CD4-positive, alpha-beta T cell treated with Interleukin-10 for 1 hour (primary cell): ENCODE data around the gene TMEM141.
"Not testable (repeated sequence)": the region's sequence is repeated elsewhere in the genome, so short reads cannot be mapped to it uniquely, and the experiment has no call there.

ENCODE experiments used
- DNase-seq: peaks from one replicate; pipeline ENCODE4 v3.0.0-alpha.2; 2020

Gene TMEM141

DNA sequence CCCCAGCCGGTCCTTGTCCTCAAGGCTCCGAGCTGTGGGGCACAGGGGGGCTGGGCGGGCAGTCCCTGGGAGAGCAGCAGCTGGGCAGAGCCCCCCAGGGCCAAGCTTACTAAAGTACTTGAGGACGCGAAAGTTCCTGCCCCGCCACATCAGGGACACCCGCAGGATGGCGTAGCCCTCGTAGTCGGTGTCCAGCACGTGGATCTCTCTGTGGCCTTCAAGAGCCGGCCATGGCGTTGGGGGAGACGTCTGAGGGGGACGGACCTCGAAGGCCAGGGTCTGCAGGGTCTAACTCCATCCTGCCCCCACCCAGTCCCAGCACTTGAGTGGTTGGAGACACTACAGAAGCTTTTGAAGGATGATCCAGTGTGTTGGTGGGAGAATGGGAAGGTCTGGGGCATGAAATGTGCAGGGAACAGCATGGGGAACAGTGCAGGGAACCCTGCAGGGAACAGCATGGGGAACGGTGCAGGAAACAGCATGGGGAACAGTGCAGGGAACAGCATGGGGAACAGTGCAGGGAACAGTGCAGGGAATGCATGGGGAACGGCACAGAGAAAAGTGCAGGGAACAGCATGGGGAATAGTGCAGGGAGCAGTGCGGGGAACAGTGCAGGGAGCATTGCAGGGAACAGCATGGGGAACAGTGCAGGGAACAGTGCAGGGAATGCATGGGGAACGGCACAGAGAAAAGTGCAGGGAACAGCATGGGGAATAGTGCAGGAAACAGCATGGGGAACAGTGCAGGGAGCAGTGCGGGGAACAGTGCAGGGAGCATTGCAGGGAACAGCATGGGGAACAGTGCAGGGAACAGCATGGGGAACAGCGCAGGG lies 35.6 kb upstream of the TMEM141 start:
- not testable (repeated sequence) for DNase-seq

DNA sequence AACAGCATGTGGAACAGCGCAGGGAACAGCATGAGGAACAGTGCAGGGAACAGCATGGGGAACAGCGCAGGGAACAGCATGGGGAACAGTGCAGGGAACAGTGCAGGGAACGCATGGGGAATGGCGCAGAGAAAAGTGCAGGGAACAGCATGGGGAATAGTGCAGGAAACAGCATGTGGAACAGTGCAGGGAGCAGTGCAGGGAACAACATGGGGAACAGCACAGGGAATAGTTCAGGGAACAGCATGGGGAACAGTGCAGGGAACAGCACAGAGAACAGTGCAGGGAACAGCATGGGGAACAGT lies 35.1 kb upstream of the TMEM141 start:
- no peak for DNase-seq

DNA sequence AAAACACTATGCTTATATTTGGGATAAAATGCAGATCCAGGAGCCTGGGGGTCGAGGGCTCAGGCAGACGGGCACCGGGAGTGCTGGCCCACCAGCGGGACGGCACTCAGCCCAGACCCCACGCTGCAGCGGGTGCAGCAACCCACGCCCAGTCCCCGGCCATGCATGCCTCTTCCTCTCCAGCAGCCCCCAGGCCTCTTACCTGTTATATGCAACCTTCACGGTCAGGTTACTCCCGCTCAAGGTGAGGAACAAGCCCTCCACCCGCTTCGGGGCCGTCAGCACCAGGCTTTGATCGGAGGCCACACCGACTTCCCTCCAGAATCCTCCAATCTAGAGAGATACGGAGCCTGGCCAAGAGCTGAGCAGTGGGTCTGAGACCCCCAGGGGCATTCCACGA lies 34.3 kb upstream of the TMEM141 start:
- no peak for DNase-seq

DNA sequence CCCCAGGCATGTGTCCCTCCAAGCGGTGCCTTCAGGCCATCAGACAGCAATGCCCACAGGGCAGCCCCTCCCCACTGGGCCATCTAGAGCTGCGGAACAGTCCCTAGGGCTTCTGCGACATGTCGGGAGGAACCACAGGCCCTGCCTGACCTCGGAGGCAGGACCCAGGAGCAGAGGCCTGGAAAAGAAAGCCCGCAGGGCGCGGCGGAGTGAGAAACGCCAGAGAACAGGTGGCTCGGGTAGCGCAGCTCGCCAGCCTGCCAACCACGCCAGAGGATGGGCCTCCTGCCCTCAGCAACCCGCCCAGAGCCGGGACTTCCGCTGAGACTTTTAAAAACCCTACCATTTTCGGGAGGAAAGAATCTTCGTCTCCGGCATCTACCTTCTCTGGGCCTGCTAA lies 33.8 kb upstream of the TMEM141 start:
- no peak for DNase-seq

DNA sequence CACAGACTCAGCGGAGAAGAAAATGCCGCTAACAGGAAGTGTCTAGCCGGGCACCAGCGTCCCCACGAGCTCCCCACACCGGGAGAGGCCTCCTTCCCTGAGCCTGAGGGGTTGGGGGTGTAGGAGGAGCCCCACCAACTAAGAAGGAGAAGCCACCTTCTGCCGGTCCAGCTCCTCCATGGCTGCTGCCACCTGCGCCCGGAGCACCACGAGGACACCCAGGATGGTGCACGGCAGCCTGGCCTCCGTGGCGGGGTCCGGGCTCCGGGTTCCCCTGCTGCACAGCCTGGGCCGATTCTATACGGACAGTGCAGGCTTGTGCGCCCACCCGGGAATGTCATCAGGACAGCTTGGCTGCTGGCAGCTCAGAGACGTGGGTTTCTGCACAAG lies 33.4 kb upstream of the TMEM141 start:
- DNase-seq, result no peak

DNA sequence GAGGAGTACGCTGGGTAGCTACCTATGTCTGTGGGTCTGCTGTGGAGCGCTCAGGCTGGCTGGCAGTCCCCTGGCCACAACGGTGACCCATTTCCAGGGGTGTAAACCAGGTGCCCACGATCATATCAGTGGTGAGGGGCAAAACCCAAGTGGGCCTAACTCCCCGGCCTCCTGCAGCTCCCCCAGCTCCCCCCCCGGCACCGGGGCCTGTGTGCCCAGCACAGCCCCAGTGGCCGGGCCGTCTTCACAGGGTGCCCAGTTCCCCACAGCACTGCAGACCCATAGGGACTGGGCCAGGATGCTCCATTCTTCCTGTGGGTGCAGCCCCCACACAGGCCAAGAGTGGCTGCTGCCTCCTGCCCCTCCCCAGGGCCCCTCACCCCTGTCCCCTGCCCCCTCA lies 32.1 kb upstream of the TMEM141 start:
- DNase-seq, result no peak

DNA sequence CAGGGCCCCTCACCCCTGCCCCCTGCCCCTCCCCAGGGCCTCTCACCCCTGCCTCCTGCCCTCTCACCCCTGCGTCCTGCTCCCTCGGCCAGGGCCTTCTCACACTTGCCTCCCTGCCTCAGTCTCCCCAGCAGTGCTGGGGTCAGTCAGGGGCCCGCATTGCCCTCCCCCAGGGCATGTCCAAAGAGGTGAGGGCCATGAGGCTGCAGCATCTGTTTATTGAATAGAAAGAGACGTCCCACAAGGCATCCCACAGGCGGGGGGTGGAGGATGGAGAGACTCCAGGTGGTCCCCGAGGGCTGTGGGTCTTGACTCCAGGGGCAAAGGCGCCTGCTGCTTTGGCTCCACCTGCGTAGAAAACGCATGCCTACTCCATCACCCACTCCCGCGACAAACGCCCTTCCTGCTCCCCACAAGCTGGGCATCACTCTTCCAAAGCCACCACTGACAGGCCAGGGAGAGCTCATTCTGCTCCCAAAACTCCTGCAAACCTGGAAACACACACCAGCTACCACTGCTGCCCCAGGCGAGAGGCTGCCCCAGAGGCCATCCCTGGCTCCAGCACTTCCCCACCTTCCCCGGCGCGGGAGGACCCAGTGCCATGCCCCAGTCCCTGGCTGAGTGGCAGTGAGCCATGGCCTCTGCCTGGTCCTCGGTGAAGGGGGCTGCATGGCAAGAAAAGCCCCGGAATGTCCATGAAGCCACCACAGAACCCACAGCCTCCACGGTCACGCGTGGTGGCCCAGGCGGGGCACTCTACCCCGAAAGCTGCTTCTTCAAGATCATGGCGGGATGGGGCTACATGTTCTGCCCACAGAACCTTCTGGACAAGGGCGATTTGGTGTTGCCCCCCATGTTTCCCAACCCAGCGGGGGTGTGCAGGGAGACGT lies 31.5 kb upstream of the TMEM141 start:
- no peak for DNase-seq

DNA sequence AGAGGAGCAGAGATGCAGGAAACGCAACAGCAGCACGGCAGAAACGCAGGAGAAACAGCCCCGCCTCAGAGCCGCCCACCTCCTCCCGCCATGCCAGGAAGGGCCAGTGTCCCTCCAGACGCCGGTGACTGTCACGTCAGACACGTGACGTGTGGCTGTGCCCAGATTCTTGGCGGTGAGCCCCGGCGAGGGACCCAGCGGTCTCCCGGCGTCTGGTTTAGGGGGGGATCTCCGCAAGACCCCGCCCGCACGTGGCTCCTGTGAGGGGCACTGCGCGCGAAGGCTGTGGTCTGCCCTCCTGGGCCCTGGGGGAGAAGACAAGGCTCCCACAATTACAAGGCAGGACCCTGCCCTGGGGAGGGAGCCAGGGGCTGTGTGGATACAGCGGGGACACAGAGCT lies 30.7 kb upstream of the TMEM141 start:
- DNase-seq, result no peak

DNA sequence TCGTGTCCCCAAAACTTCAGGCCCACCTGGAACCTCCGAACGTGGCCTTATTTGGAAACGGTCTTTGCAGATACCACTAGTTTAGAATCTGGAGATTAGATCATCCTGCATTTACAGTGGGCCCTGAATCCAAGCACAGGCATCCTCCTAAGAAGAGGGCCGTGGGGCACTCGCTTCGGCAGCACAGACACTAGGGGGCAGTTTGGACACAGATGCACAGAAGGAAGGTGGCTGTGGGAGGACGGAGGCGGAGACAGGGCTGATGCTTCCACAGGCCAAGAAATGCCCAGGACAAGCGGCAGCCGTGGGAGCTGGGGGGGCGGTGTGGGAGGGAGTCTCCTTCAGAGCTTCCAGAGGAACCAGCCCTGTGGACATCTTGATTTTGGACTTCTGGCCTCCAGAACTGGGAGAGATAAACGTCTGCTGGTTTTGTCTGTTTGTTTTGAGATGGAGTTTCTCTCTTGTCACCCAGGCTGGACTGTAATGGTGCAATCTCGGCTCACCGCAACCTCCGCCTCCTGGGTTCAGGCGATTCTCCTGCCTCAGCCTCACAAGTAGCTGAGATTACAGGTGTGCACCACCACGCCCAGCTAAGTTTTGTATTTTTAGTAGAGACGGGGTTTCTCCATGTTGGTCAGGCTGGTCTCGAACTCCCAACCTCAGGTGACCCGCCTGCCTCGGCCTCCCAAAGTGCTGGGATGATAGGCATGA lies 30.2 kb upstream of the TMEM141 start:
- peak; percentile 26 for DNase-seq

DNA sequence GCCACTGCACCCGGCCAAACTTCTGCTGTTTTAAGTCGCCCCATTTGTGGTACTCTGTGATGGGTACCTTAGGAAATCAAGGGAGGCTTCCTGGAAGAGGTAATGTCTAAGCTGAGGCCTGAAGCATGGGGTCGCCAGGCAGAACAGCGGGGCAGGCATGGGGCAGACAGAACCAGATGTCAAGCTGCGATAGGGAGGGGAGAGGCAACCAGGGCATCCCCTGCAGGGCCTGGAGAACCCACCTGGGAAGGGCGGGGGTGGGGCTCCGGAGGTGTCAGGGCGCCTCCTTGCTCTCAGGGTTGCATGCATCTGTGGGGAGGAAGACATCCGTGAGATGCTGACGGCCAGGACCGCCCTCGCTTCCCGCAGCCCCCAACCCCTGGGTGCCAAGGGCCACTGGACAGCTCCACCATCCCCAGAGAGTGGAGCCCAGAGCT lies 29.6 kb upstream of the TMEM141 start:
- DNase-seq, result no peak

DNA sequence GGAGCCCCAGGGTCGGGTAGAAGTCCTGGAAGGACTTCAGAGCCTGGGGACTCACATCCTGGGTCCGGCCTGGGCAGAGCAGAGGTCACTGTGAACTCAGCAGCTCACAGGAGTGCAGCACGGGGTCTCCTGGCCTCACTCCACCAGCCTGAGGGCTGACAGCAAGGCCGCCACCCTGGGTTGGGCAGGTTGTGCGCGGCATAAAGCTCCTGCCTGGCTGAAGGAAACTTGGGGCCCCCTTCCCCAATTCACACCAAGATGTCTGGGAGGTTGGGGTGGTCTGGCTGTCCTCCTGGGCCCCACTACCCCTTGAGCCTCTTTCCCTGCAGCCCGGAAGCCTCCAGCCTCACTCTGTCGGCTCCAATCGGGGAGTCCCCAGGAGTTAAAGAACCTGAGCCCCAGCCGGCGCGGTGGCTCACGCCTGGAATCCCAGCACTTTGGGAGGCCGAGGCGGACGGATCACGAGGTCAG lies 28.9 kb upstream of the TMEM141 start:
- no peak for DNase-seq

DNA sequence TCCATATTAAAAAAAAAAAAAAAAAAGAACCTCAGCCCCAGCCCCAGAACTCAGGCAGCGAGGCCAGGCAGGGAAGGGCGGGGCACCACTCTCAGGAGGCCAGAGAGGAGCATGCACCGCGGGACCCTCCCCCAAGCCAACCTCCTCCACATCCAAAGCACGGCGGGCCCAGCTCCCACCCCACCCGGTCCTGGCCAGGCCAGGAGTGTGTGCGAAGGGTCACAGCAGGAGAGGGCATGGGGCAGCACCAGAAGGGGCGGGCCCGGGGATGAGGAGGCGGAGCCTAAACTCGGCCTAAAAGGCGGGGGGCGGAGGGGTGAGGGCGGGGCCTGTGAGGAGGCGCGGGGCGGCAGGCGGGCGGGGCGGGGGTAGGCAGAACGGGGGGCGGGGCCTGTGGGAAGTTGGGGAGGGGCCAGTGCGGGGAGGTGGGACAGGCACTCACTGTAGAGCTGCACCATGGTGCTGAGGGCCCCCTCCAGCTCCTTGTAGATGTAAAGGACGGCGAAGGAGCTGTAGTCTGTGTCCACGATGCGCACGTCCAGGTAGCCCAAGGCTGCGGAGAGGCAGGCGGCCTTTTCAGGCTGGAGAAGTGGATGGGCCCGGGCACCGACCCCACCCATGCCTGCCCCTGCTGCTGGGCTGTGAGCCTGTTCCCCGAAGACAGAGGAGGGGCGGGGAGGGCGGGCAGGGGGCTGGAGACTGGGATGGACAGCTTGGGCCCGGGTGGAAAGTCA lies 28.1 kb upstream of the TMEM141 start:
- DNase-seq, result peak; percentile 36

DNA sequence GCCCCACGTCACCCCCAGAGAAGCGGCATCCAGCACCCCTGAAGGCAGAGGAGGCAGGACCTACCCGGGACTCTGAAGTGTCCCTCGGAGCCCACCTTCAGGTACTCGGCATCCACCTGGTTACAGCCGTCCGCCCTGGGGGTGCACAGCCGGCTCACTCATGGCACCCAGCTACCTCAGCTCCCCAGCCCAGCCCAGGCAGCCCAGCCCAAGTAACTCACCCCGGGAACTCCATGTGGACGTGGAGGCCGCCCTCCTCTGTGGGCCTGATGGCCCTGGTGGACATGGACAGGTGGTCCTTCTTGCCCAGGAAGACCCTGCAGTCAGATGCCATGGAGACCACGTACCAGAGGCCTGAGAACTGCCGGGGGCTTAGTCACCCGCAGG lies 27.5 kb upstream of the TMEM141 start:
- DNase-seq, result no peak

DNA sequence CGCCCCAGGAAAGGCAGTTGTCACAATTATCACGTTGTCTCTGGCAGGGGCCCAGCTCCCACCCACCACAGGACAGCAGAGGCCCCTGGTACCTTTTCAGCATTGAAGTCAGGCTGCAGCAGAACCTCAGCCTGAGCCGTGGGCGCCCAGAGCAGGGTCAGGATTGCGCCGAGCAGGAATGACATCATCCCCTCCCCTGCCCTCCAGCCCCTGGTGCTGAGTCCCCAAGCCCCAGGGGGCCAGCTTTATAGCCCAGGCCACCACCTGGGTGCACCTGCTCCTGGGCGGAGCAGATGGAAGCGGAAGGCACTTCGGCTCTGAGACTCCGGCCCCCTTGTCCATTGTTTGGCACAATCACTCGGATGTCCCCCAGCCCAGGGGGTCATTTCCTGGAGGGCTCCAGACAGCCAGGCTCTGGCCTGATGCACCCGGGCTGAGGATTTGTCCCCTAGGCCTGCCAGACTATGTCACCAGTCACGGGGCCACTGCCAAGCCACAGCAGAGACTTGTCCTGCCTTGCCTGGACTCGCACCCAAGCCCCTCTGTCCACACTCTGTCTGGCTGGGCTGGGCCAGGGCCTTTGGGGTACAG lies 26.7 kb upstream of the TMEM141 start, which contains the start of gene LCN15:
Gene LCN15 (minus strand): TSS at position 218 of the 591 bp plus-strand sequence. CDS start 30 bp downstream, at position 188.
- DNase-seq, result no peak

DNA sequence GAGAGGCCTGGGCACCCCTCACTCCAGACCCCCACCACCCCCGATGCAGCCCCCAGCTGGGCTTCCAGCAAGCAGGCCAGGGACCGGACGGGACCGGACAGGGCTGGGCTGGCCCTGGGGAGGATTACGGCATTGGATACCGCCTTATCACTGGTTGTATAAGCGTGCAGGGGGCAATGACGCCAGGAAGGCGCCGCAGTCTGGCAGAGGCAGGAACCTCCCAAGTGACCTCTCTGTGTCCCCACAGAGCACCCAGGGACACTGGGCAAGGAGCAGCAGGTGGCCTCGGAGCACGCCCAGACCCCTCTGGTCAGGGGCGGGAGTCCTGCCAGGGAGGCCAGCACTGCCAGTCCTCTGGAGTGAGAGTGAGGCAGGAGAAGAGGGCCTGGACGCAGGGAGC lies 26.1 kb upstream of the TMEM141 start:
- no peak for DNase-seq

DNA sequence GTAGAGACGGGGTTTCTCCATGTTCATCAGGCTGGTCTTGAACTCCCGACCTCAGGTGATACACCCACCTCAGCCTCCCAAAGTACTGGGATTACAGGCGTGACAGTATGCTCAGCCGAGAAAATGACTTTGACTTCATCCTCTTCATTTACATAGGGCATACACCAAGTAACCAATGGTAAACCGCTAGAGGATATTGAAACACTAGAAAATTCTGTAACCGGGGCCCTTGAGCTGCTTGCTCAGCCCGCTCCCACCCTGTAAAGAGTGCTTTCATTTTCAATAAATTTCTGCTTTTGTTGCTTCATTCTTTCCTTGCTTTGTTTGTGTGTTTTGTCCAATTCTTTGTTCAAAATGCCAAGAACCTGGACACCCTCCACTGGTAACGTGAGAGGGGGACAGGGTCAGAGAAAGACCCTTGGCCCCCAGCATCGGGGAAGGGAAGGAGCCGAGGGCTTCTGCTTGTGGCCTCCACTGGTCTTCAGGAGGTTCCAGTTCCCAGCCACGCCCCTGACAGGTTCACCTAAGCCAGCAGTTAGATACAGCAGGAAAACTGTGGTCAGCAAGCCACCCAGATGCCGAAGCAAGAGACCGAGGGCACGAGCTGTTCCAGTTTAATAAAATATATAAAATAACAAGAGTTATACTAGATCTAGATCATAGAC lies 25.3 kb upstream of the TMEM141 start:
- DNase-seq, result not testable (repeated sequence)

DNA sequence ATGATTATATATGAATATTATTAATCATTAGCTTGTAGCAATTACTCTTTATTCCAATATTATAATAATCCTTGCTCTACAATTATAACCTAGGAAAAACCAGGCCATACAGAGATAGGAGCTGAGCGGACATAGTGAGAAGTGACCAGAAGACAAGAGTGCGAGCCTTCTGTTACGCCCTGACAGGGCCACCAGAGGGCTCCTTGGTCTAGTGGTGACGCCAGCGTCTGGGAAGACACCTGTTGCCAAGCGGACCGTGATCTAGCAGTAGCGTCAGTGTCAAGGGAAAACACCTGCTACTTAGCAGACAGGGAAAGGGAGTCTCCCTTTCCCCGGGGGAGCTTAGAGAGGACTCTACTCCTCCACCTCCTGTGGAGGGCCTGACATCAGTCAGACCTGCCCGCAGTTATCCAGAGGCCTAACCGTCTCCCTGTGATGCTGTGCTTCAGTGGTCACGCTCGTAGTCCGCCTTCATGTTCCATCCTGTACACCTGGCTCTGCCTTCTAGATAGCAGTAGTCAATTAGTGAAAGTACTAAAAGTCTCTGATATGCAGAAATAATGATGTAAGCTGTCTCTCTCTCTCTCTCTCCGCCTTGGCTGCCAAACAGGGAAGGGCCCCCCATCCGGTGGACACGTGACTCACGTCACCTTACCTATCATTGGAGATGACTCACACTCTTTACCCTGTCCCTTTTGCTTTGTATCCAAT lies 24.6 kb upstream of the TMEM141 start:
- DNase-seq, result peak; percentile 65

DNA sequence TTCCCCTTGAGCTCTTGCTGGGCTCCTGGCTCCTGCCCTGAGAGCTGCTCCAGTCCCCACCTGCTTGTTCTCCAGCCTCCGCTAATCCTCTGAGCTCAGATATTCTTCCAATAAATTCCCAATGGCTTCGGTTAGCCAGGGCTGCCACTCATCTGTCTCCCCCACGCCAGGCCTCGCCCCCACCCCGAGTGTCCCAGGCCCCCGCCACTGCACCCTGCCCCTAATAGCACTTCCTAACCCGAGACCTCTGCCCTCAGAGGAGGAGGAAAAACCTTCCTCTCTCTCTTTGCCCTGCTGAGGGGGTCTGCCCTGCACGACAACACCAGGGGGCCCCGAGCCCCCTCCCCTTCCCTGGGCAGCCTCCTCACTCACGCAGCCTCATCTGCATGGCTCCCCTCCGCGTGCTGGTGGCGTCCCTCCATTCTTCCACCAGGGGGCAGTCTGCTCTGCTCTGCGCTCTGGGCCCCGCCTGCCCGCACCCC lies 21.4 kb upstream of the TMEM141 start:
- peak; percentile 59 for DNase-seq

DNA sequence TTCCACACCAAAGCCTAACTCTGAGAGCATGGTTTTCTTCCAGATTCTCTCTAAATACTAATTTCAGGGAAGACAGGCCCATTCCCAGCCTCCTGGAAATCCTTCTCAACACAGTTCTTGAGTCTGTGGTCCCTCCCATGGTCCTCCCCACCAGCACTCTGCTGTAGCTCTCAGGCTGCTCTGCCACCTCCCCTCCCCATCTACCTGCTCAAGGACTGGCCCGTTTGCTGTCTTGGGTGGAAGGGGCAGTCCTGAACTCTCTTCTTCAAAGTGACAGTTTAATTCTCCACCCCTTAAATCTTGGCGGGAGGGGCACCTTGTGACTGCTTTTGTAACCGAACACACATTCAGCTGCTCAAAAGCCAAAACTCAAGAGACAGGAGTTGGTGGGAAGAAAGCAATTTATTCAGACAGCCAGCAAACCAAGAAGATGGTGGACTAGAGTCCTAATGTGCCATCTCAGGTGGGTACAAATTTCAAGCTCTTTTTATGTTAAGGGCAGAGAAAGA lies 19.2 kb upstream of the TMEM141 start:
- DNase-seq, result no peak

DNA sequence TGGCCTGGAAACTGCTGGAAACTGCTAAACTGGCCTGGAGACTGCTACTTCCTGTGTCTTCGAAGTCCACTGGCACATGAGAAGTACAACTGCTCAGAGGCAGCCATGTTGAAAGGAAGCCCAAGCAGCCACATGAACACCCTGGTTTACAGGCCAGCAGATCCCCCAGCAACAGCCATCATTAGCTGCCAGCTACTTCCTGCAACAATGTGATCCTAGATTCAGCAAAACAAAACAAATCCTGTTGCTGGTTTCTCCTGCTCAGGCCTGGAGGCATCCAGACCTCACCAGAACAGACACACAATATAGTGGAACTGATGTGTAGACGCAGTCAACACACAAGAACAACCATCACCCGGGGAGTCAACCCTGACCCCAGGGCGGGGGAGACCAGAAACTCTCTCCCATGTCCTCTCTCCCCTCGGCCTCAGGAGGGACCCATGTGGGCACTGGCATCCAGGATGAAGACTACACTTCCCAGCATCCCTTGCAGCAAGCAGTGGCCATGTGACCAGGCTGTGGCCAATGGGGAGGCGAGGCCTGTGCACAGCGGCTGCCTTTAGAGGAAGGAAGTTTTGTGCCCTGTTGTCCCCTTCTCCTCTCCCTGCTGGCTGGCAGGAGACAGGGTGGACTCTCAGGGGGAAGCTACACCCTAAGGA lies 17.6 kb upstream of the TMEM141 start:
- DNase-seq, result no peak
